H9 (cell line): ENCODE data around the gene HACE1. TPM values are rescaled to one million over a fixed set of nuclear protein-coding genes. Genes with fewer than 3 reads are reported as not detected.

Source experiments
- DNase-seq: peaks from one replicate; pipeline ENCODE4 v3.0.0-alpha.2; 2017
- H2AFZ ChIP-seq: one replicate; pipeline ENCODE4 v1.6.1; 2013; ENCODE audit warnings: mild to moderate bottlenecking, low read length, control low read depth, moderate library complexity
- H2AK5ac ChIP-seq: 2 replicates; pipeline ENCODE4 v1.6.1; 2013; ENCODE audit warnings: low read length, control low read depth, mixed read lengths; ENCODE audit not compliant: insufficient read length
- H2BK120ac ChIP-seq: one replicate; pipeline ENCODE4 v1.6.1; 2013; ENCODE audit warnings: low read depth, mild to moderate bottlenecking, low read length, control low read depth, inconsistent platforms; ENCODE audit not compliant: poor library complexity, severe bottlenecking
- H2BK12ac ChIP-seq: 2 replicates; pipeline ENCODE4 v1.6.1; 2013; ENCODE audit warnings: low read length, control low read depth, mixed read lengths, low read depth; ENCODE audit not compliant: insufficient read length
- H2BK15ac ChIP-seq: 2 replicates; pipeline ENCODE4 v1.6.1; 2013; ENCODE audit warnings: low read depth, low read length, control low read depth
- H2BK20ac ChIP-seq: one replicate; pipeline ENCODE4 v1.6.1; 2013; ENCODE audit warnings: low read depth, mild to moderate bottlenecking, low read length, control low read depth, inconsistent platforms; ENCODE audit not compliant: poor library complexity, severe bottlenecking
- H2BK5ac ChIP-seq: 2 replicates; pipeline ENCODE4 v1.6.1; 2013; ENCODE audit warnings: low read length, control low read depth, mixed read lengths; ENCODE audit not compliant: insufficient read length
- H3K14ac ChIP-seq: 2 replicates; pipeline ENCODE4 v1.6.1; 2013; ENCODE audit warnings: low read length, control low read depth; ENCODE audit not compliant: insufficient read depth
- H3K18ac ChIP-seq: 2 replicates; pipeline ENCODE4 v1.6.1; 2013; ENCODE audit warnings: low read depth, mild to moderate bottlenecking, mixed read lengths, low read length, control low read depth; ENCODE audit not compliant: insufficient read length
- H3K23ac ChIP-seq: 2 replicates; pipeline ENCODE4 v1.6.1; 2013; ENCODE audit warnings: low read length, control low read depth, mixed read lengths, low read depth; ENCODE audit not compliant: insufficient read length
- H3K23me2 ChIP-seq: 2 replicates; pipeline ENCODE4 v1.6.1; 2013; ENCODE audit warnings: low read depth, mild to moderate bottlenecking, mixed read lengths, low read length, control low read depth; ENCODE audit not compliant: insufficient read length, poor library complexity, severe bottlenecking
- H3K27ac ChIP-seq: 2 replicates; pipeline ENCODE4 v1.5.1; 2013; ENCODE audit warnings: low read length, control low read depth, mixed read lengths, low read depth; ENCODE audit not compliant: insufficient read length
- H3K27me3 ChIP-seq: 2 replicates; pipeline ENCODE4 v1.6.1; 2013; ENCODE audit warnings: low read length, control low read depth, inconsistent platforms; ENCODE audit not compliant: insufficient read depth
- H3K4ac ChIP-seq: 2 replicates; pipeline ENCODE4 v1.6.1; 2013; ENCODE audit warnings: low read depth, mild to moderate bottlenecking, control low read depth, inconsistent platforms, low read length, moderate library complexity
- H3K4me1 ChIP-seq: 2 replicates; pipeline ENCODE4 v1.6.1; 2013; ENCODE audit warnings: low read length, control low read depth, inconsistent platforms; ENCODE audit not compliant: insufficient read depth
- H3K4me2 ChIP-seq: 2 replicates; pipeline ENCODE4 v1.6.1; 2013; ENCODE audit warnings: low read length, control low read depth, mixed read lengths; ENCODE audit not compliant: insufficient read length, insufficient read depth
- H3K56ac ChIP-seq: 2 replicates; pipeline ENCODE4 v1.6.1; 2013; ENCODE audit warnings: low read depth, mild to moderate bottlenecking, mixed read lengths, low read length, control low read depth; ENCODE audit not compliant: insufficient read length
- H3K79me1 ChIP-seq: 2 replicates; pipeline ENCODE4 v1.6.1; 2013; ENCODE audit warnings: low read depth, mild to moderate bottlenecking, moderate library complexity, low read length, control low read depth, inconsistent platforms; ENCODE audit not compliant: insufficient read depth, poor library complexity, severe bottlenecking
- H3K79me2 ChIP-seq: 2 replicates; pipeline ENCODE4 v1.6.1; 2013; ENCODE audit warnings: low read length, control low read depth, inconsistent platforms; ENCODE audit not compliant: insufficient read depth
- H3K9ac ChIP-seq: 2 replicates; pipeline ENCODE4 v1.6.1; 2013; ENCODE audit warnings: low read length, control low read depth, mixed read lengths; ENCODE audit not compliant: insufficient read length; ENCODE audit errors: extremely low read depth
- H3K9me3 ChIP-seq: one replicate; pipeline ENCODE4 v1.6.1; 2013; ENCODE audit warnings: low read depth, low read length, inconsistent platforms; ENCODE audit not compliant: control insufficient read depth
- H3T11ph ChIP-seq: one replicate; pipeline ENCODE4 v1.6.1; 2013; ENCODE audit warnings: mild to moderate bottlenecking, low read length, control low read depth, inconsistent platforms
- H4K20me1 ChIP-seq: one replicate; pipeline ENCODE4 v1.6.1; 2013; ENCODE audit not compliant: control insufficient read depth, insufficient read length, insufficient read depth
- H4K5ac ChIP-seq: 2 replicates; pipeline ENCODE4 v1.6.1; 2013; ENCODE audit warnings: low read depth, mild to moderate bottlenecking, mixed read lengths, low read length, control low read depth; ENCODE audit not compliant: insufficient read length
- H4K8ac ChIP-seq: replicated peaks from 2 replicates; pipeline ENCODE4 v1.6.1; 2013; ENCODE audit warnings: low read length, control low read depth, mixed read lengths, low read depth; ENCODE audit not compliant: insufficient read length
- H4K91ac ChIP-seq: 2 replicates; pipeline ENCODE4 v1.6.1; 2013; ENCODE audit warnings: low read depth, mild to moderate bottlenecking, moderate library complexity, mixed read lengths, low read length, control low read depth; ENCODE audit not compliant: insufficient read length
- H3K27ac Mint-ChIP-seq, 3 experiments: 2 replicates in 2 of 3; 3 replicates in 1 of 3; pipeline ENCODE4 v1.8.0; 2020 to 2021; ENCODE audit warnings: mixed read lengths in 3 of 3, mild to moderate bottlenecking in 1 of 3, moderate library complexity in 1 of 3
- H3K27me3 Mint-ChIP-seq: 2 replicates; pipeline ENCODE4 v1.8.0; 2021; ENCODE audit warnings: low read depth, mild to moderate bottlenecking, moderate library complexity, mixed read lengths
- H3K36me3 Mint-ChIP-seq, 3 experiments: 2 replicates in 2 of 3; 3 replicates in 1 of 3; pipeline ENCODE4 v1.8.0; 2020 to 2021; ENCODE audit warnings: low read depth in 3 of 3, mixed read lengths in 3 of 3; ENCODE audit not compliant: insufficient read depth in 1 of 3
- H3K4me1 Mint-ChIP-seq, 2 experiments: 2 replicates each; pipeline ENCODE4 v1.8.0; 2020; ENCODE audit warnings: mixed read lengths in 2 of 2
- H3K4me3 Mint-ChIP-seq, 2 experiments: 2 replicates in 1 of 2; 3 replicates in 1 of 2; pipeline ENCODE4 v1.8.0; 2020 to 2021; ENCODE audit warnings: mild to moderate bottlenecking in 2 of 2, mixed read lengths in 2 of 2, moderate library complexity in 1 of 2
- H3K9me3 Mint-ChIP-seq, 2 experiments: 2 replicates in 1 of 2; 3 replicates in 1 of 2; pipeline ENCODE4 v1.8.0; 2020; ENCODE audit warnings: mild to moderate bottlenecking in 2 of 2, mixed read lengths in 2 of 2, moderate library complexity in 1 of 2
- WGBS: extraction: QIAGEN DNeasy Blood & Tissue Kit; methylation state at CpG from one replicate; pipeline ENCODE4 v1.1.7; 2013; ENCODE audit warnings: missing lambda C conversion rate, low lambda C conversion rate, mixed read lengths; ENCODE audit not compliant: insufficient read length; ENCODE audit errors: extremely low coverage; 5-methylcytosine and 5-hydroxymethylcytosine counted together
- total RNA-seq: library from RNA; stranded (reverse); gene quantifications from 2 replicates; pipeline ENCODE4 v1.2.1, GENCODE V29; 2021
- TF ChIP-seq, protein P1 (sequence below): fragments of 200-600 bp; sonication (generic); conservative IDR thresholded peaks from 3 replicates; pipeline ENCODE4 v1.8.0; 2021; ENCODE audit warnings: antibody characterized with exemption, mild to moderate bottlenecking

Gene HACE1
- total RNA-seq, 1 experiment from 2014 or later, result 18.0 TPM

GRCh38 chr6:104680539-104680938, 179.2 kb downstream of the HACE1 start:
- Mint-ChIP-seq H3K4me3 (no peak overlapping the region), H3K9me3 (peaks cover 19 to 24% of the 10 kb centered on the region in 2 experiments), H3K36me3 (peaks cover 5 to 16% (median 11%) of the 10 kb centered on the region in 3 experiments; a peak in 4 of 7 replicates), H3K4me1 (0 out of 4 replicates have a peak, but pooled peaks cover 0 to 3% of the 10 kb centered on the region in 2 experiments), H3K27ac (no peak overlapping the region), H3K27me3 (no peaks in the 10 kb centered on the region)
- H3K27ac ChIP-seq, result no peak overlapping the region
- no peak overlapping the region for H4K91ac ChIP-seq
- no peak overlapping the region for H2BK15ac ChIP-seq
- no peak overlapping the region for H3K23ac ChIP-seq
- H3K4ac ChIP-seq, result no peak overlapping the region
- H3K23me2 ChIP-seq, result peaks cover 3% of the 10 kb centered on the region
- no peak overlapping the region for H4K5ac ChIP-seq
- H3K14ac ChIP-seq, result no peak overlapping the region
- no peak overlapping the region for H2BK12ac ChIP-seq
- H4K8ac ChIP-seq, result no peak overlapping the region
- no peaks in the 10 kb centered on the region for H3K9me3 ChIP-seq
- no peak overlapping the region for H3K56ac ChIP-seq
- TF ChIP-seq, protein P1, sequence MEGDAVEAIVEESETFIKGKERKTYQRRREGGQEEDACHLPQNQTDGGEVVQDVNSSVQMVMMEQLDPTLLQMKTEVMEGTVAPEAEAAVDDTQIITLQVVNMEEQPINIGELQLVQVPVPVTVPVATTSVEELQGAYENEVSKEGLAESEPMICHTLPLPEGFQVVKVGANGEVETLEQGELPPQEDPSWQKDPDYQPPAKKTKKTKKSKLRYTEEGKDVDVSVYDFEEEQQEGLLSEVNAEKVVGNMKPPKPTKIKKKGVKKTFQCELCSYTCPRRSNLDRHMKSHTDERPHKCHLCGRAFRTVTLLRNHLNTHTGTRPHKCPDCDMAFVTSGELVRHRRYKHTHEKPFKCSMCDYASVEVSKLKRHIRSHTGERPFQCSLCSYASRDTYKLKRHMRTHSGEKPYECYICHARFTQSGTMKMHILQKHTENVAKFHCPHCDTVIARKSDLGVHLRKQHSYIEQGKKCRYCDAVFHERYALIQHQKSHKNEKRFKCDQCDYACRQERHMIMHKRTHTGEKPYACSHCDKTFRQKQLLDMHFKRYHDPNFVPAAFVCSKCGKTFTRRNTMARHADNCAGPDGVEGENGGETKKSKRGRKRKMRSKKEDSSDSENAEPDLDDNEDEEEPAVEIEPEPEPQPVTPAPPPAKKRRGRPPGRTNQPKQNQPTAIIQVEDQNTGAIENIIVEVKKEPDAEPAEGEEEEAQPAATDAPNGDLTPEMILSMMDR, result no peak
- H3K4me2 ChIP-seq, result no peak overlapping the region
- H3K9ac ChIP-seq, result no peak overlapping the region
- H3K79me2 ChIP-seq, result no peaks in the 10 kb centered on the region
- no peak for DNase-seq
- WGBS, result no CpG with 5 or more reads among the region's 2 CpGs
- H2BK5ac ChIP-seq, result no peak overlapping the region
- no peak overlapping the region for H2AK5ac ChIP-seq
- H3K79me1 ChIP-seq, result no peaks in the 10 kb centered on the region
- no peak overlapping the region for H2AFZ ChIP-seq
- no peak overlapping the region for H2BK20ac ChIP-seq
- no peak overlapping the region for H3K18ac ChIP-seq
- no peaks in the 10 kb centered on the region for H3K27me3 ChIP-seq
- no peaks in the 10 kb centered on the region for H4K20me1 ChIP-seq
- H3K4me1 ChIP-seq, result no peaks in the 10 kb centered on the region
- H3T11ph ChIP-seq, result no peak overlapping the region
- no peak overlapping the region for H2BK120ac ChIP-seq
